H1 (cell line): Measurements from ENCODE around the gene SNX27. TPM values are rescaled to one million over a fixed set of nuclear protein-coding genes. Genes with fewer than 3 reads are reported as not detected.

Source experiments
- CTCF ChIA-PET: fragments of 300-600 bp; sonication (Branson Sonifier 250); formaldehyde crosslinking; loops from one replicate; lab custom pipeline; 2021; ENCODE audit not compliant: partially characterized antibody; lab: Charles Lee
- POLR2A ChIA-PET: fragments of 300-600 bp; sonication (Branson Sonifier 250); formaldehyde crosslinking; loops from one replicate; lab custom pipeline; 2021; ENCODE audit warnings: inconsistent platforms; ENCODE audit not compliant: partially characterized antibody; lab: Charles Lee
- DNase-seq, 2 experiments: peaks; one replicate each; pipeline versions ENCODE4 v3.0.0 to v3.0.0-alpha.2; 2010 to 2022; ENCODE audit warnings: low spot score in 2 of 2, low read depth in 1 of 2, mixed read lengths in 1 of 2
- FAIRE-seq: peaks from 2 replicates; lab custom pipeline; 2011; peaks lifted over from hg19 to GRCh38; lab: Jason Lieb, UNC
- H2AFZ ChIP-seq: 2 replicates; pipeline ENCODE4 v1.8.1; 2012; ENCODE audit warnings: low read length, inconsistent platforms
- H2AK5ac ChIP-seq: 2 replicates; pipeline ENCODE4 v1.6.1; 2013; ENCODE audit warnings: low read depth, low read length
- H2BK120ac ChIP-seq: replicated peaks from 2 replicates; pipeline ENCODE3; 2013; ENCODE audit warnings: low read depth, low read length, inconsistent platforms
- H2BK12ac ChIP-seq: 2 replicates; pipeline ENCODE4 v1.6.1; 2013; ENCODE audit warnings: low read depth, low read length
- H2BK15ac ChIP-seq: 2 replicates; pipeline ENCODE4 v1.6.1; 2013; ENCODE audit warnings: low read length
- H2BK20ac ChIP-seq: 2 replicates; pipeline ENCODE4 v1.6.1; 2013; ENCODE audit warnings: low read length
- H2BK5ac ChIP-seq: 2 replicates; pipeline ENCODE4 v1.6.1; 2013; ENCODE audit warnings: low read depth, low read length
- H3K14ac ChIP-seq: 2 replicates; pipeline ENCODE4 v1.6.1; 2013; ENCODE audit warnings: inconsistent platforms; ENCODE audit not compliant: insufficient read length
- H3K18ac ChIP-seq: 2 replicates; pipeline ENCODE4 v1.6.1; 2013; ENCODE audit warnings: low read length; ENCODE audit errors: extremely low read depth
- H3K23ac ChIP-seq: 2 replicates; pipeline ENCODE4 v1.6.1; 2013; ENCODE audit warnings: inconsistent platforms; ENCODE audit not compliant: insufficient read length
- H3K23me2 ChIP-seq: 2 replicates; pipeline ENCODE4 v1.6.1; 2013; ENCODE audit warnings: low read depth, low read length
- H3K27ac ChIP-seq: 2 replicates; pipeline ENCODE4 v1.6.1; 2011; ENCODE audit warnings: low read depth, low read length, inconsistent platforms
- H3K27me3 ChIP-seq, 4 experiments: replicated peaks in 1 of 4; 1 replicate in 1 of 4; 2 replicates in 3 of 4; pipeline versions ENCODE4 v1.6.1 to v1.8.1; 2011 to 2013; ENCODE audit warnings: low read length in 3 of 4, mild to moderate bottlenecking in 3 of 4, inconsistent platforms in 2 of 4, mixed read lengths in 2 of 4, moderate library complexity in 1 of 4; ENCODE audit not compliant: control insufficient read depth in 3 of 4, insufficient read depth in 3 of 4; ENCODE audit errors: extremely low read depth in 1 of 4
- H3K36me3 ChIP-seq, 4 experiments: 2 replicates each; pipeline versions ENCODE4 v1.6.1 to v1.8.1; 2011 to 2013; ENCODE audit warnings: mild to moderate bottlenecking in 4 of 4, low read length in 3 of 4, moderate library complexity in 2 of 4, control low read depth in 1 of 4, inconsistent platforms in 1 of 4; ENCODE audit not compliant: insufficient read depth in 4 of 4, control insufficient read depth in 2 of 4
- H3K4ac ChIP-seq: replicated peaks from 2 replicates; pipeline ENCODE3; 2013; ENCODE audit warnings: low read length, low read depth, mixed read lengths, inconsistent platforms; ENCODE audit not compliant: insufficient read length
- H3K4me1 ChIP-seq, 4 experiments: replicated peaks in 1 of 4; 1 replicate in 1 of 4; 2 replicates in 3 of 4; pipeline versions ENCODE4 v1.6.1 to v1.8.1; 2011 to 2013; ENCODE audit warnings: low read length in 3 of 4, inconsistent platforms in 2 of 4, mixed read lengths in 1 of 4; ENCODE audit not compliant: insufficient read depth in 4 of 4, control insufficient read depth in 3 of 4
- H3K4me2 ChIP-seq, 2 experiments: 2 replicates each; pipeline versions ENCODE4 v1.6.1 to v1.8.1; 2011 to 2013; ENCODE audit warnings: low read depth in 2 of 2, low read length in 2 of 2, control low read depth in 1 of 2, inconsistent platforms in 1 of 2, mild to moderate bottlenecking in 1 of 2; ENCODE audit not compliant: insufficient read depth in 1 of 2
- H3K4me3 ChIP-seq, 4 experiments: fragments of 200-600, 300-600 bp in 1 of 4; sonication (generic), shearing (Covaris generic), sonication (Bioruptor Twin) in 1 of 4; 2 replicates each; pipeline versions ENCODE4 v1.5.1 to v1.8.1; 2011 to 2016; ENCODE audit warnings: low read length in 4 of 4, low read depth in 3 of 4, control low read depth in 2 of 4, inconsistent platforms in 2 of 4, mild to moderate bottlenecking in 2 of 4, mixed read lengths in 1 of 4, moderate library complexity in 1 of 4; ENCODE audit not compliant: insufficient read depth in 2 of 4; ENCODE audit errors: extremely low read depth in 1 of 4
- H3K56ac ChIP-seq: replicated peaks from 2 replicates; pipeline ENCODE3; 2013; ENCODE audit warnings: low read depth, mild to moderate bottlenecking, mixed read lengths, low read length, inconsistent platforms; ENCODE audit not compliant: insufficient read length
- H3K79me1 ChIP-seq: 2 replicates; pipeline ENCODE4 v1.6.1; 2013; ENCODE audit warnings: low read depth, low read length, control low read depth
- H3K79me2 ChIP-seq, 2 experiments: 2 replicates each; pipeline versions ENCODE4 v1.6.1 to v1.8.1; 2012 to 2013; ENCODE audit warnings: low read length in 2 of 2, mild to moderate bottlenecking in 2 of 2, inconsistent platforms in 1 of 2; ENCODE audit not compliant: insufficient read depth in 2 of 2, control insufficient read depth in 1 of 2
- H3K9ac ChIP-seq, 4 experiments: replicated peaks in 1 of 4; 1 replicate in 1 of 4; 2 replicates in 3 of 4; pipeline versions ENCODE4 v1.6.1 to v1.8.1; 2011 to 2013; ENCODE audit warnings: low read depth in 3 of 4, low read length in 3 of 4, control low read depth in 2 of 4, mild to moderate bottlenecking in 2 of 4, moderate library complexity in 2 of 4, inconsistent platforms in 1 of 4; ENCODE audit errors: extremely low read depth in 1 of 4
- H3K9me3 ChIP-seq, 2 experiments: 2 replicates each; pipeline versions ENCODE4 v1.6.1 to v1.8.1; 2012 to 2013; ENCODE audit warnings: mild to moderate bottlenecking in 2 of 2, moderate library complexity in 2 of 2, control low read depth in 1 of 2, inconsistent platforms in 1 of 2, low read depth in 1 of 2, low read length in 1 of 2, mixed read lengths in 1 of 2; ENCODE audit not compliant: insufficient read depth in 2 of 2
- H4K20me1 ChIP-seq, 2 experiments: replicated peaks in 1 of 2; 2 replicates each; pipeline versions ENCODE3 to v1.8.1; 2011 to 2013; ENCODE audit warnings: inconsistent platforms in 2 of 2, low read length in 2 of 2, mild to moderate bottlenecking in 1 of 2; ENCODE audit not compliant: insufficient read depth in 2 of 2, control insufficient read depth in 1 of 2
- H4K5ac ChIP-seq: 2 replicates; pipeline ENCODE4 v1.6.1; 2013; ENCODE audit warnings: low read length, low read depth, mixed read lengths, inconsistent platforms; ENCODE audit not compliant: insufficient read length
- H4K8ac ChIP-seq: 2 replicates; pipeline ENCODE4 v1.8.0; 2013; ENCODE audit warnings: mild to moderate bottlenecking, moderate library complexity, low read length, inconsistent platforms; ENCODE audit not compliant: insufficient read depth; ENCODE audit errors: extremely low read depth
- H4K91ac ChIP-seq: replicated peaks from 2 replicates; pipeline ENCODE3; 2013; ENCODE audit warnings: low read length, mixed read lengths, inconsistent platforms; ENCODE audit not compliant: insufficient read length
- CBX5 ChIP-seq: fragments of 300-800, 300-1000 bp; sonication (generic); IDR thresholded peaks from 2 replicates; pipeline ENCODE4 v1.7.1; 2016; ENCODE audit warnings: antibody characterized with exemption, low read length, low read depth
- CEBPB ChIP-seq: IDR thresholded peaks from 2 replicates; pipeline ENCODE4 v1.6.1; 2012; ENCODE audit warnings: low read depth, low read length
- CHD1 ChIP-seq: IDR thresholded peaks from 2 replicates; pipeline ENCODE4 v1.6.1; 2012; ENCODE audit warnings: low read depth, low read length, improper control_type of control experiment
- CREB1 ChIP-seq: IDR thresholded peaks from 2 replicates; pipeline ENCODE4 v1.6.1; 2012; ENCODE audit warnings: inconsistent platforms
- CTBP2 ChIP-seq: IDR thresholded peaks from 2 replicates; pipeline ENCODE4 v1.7.0; 2011; ENCODE audit warnings: borderline replicate concordance, mild to moderate bottlenecking, moderate library complexity, mixed read lengths, low read length; ENCODE audit not compliant: insufficient read depth, insufficient read length
- EZH2 ChIP-seq: fragments of 200-600 bp; sonication (generic); IDR thresholded peaks from 2 replicates; pipeline ENCODE4 v1.7.1; 2012; ENCODE audit warnings: low read depth, mild to moderate bottlenecking, moderate library complexity, low read length, inconsistent platforms; ENCODE audit not compliant: severe bottlenecking
- JUN ChIP-seq: IDR thresholded peaks from 2 replicates; pipeline ENCODE4 v1.6.1; 2011; ENCODE audit warnings: low read depth, mild to moderate bottlenecking, improper control_type of control experiment, low read length
- MAFK ChIP-seq: IDR thresholded peaks from 2 replicates; pipeline ENCODE4 v1.6.1; 2012; ENCODE audit warnings: low read depth, mild to moderate bottlenecking, improper control_type of control experiment, low read length
- NANOG ChIP-seq: IDR thresholded peaks from 2 replicates; pipeline ENCODE4 v1.6.1; 2011; ENCODE audit warnings: low read length, low read depth, mild to moderate bottlenecking, inconsistent platforms; ENCODE audit not compliant: insufficient read depth, poor library complexity, severe bottlenecking
- NRF1 ChIP-seq: IDR thresholded peaks from 2 replicates; pipeline ENCODE4 v1.6.1; 2011; ENCODE audit warnings: mild to moderate bottlenecking, low read depth, low read length, improper control_type of control experiment
- RXRA ChIP-seq: IDR thresholded peaks from 2 replicates; pipeline ENCODE4 v1.6.1; 2011; ENCODE audit warnings: low read depth, mild to moderate bottlenecking, low read length, moderate library complexity; ENCODE audit not compliant: insufficient read depth
- SP4 ChIP-seq: IDR thresholded peaks from 2 replicates; pipeline ENCODE4 v1.6.1; 2012; ENCODE audit warnings: low read length, inconsistent platforms
- SRF ChIP-seq: IDR thresholded peaks from 2 replicates; pipeline ENCODE4 v1.6.1; 2011; ENCODE audit warnings: mild to moderate bottlenecking, low read depth, low read length, moderate library complexity
- TCF12 ChIP-seq: IDR thresholded peaks from 2 replicates; pipeline ENCODE4 v1.6.1; 2011; ENCODE audit warnings: low read depth, mild to moderate bottlenecking, low read length
- YY1 ChIP-seq: IDR thresholded peaks from 2 replicates; pipeline ENCODE4 v1.6.1; 2011; ENCODE audit warnings: low read depth, mild to moderate bottlenecking, low read length
- ZNF274 ChIP-seq: IDR thresholded peaks from 2 replicates; pipeline ENCODE4 v1.7.0; 2012; ENCODE audit warnings: low read length, borderline replicate concordance; ENCODE audit errors: extremely low read depth
- WGBS, 2 experiments: shearing (Covaris generic) in 1 of 2; methylation state at CpG; one replicate each; pipeline versions ENCODE4 v1.1.6 to v1.1.7; 2013 to 2015; ENCODE audit warnings: low lambda C conversion rate in 2 of 2, mixed read lengths in 2 of 2, inconsistent platforms in 1 of 2, low coverage in 1 of 2, missing lambda C conversion rate in 1 of 2; ENCODE audit not compliant: insufficient replicate concordance in 2 of 2, insufficient coverage in 1 of 2, insufficient read length in 1 of 2; ENCODE audit errors: extremely low coverage in 1 of 2, missing lambda C conversion rate in 1 of 2; 5-methylcytosine and 5-hydroxymethylcytosine counted together
- polyA plus RNA-seq, 7 experiments: library from polyadenylated mRNA; depleted of rRNA in 3 of 7; stranded (reverse) in 5 of 7; unstranded in 2 of 7; fragments of >200 nt in 5 of 7; fragments of 200-250 nt in 2 of 7; gene quantifications; 1 replicate in 5 of 7; 2 replicates in 1 of 7; 4 replicates in 1 of 7; pipeline versions ENCODE4 v1.2.1 to v1.2.3, GENCODE V29; 2011 to 2013; ENCODE audit warnings: missing spikeins in 2 of 7, mixed read lengths in 2 of 7
- total RNA-seq: library from RNA; stranded (reverse); fragmentation: NEBNext Ultra II Directional; extraction: Animal tissue kit (Norgen Biotek cat#: 25700); gene quantifications from 2 replicates; pipeline ENCODE4 v1.2.1, GENCODE V29; 2021

The SNX27 gene
- total and polyA plus RNA-seq, 2 of the 8 experiments (the other 6 are each of a cell fraction or from before 2014, with no cell fraction given), result 23.4 to 65.4 TPM

- Histone ChIP-seq H2AK5ac (no peak overlapping the region), H2BK5ac (no peak overlapping the region), H4K5ac (no peak overlapping the region), H3K79me1 (no peaks in the 10 kb centered on the region), H4K20me1 (peaks cover 0 to 3% of the 10 kb centered on the region in 2 experiments), H3K14ac (no peak overlapping the region), H2AFZ (no peak overlapping the region), H2BK20ac (no peak overlapping the region), H3K4me1 (peaks cover 0 to 4% (median 1%) of the 10 kb centered on the region in 4 experiments; a peak in 2 of 7 replicates), H3K23me2 (no peaks in the 10 kb centered on the region), H3K56ac (no peak overlapping the region), H3K27ac (no peak overlapping the region), H2BK120ac (no peak overlapping the region), H3K4me3 (no peak overlapping the region), H4K8ac (no peak overlapping the region), H3K18ac (no peak overlapping the region), H3K4me2 (no peak overlapping the region), H3K9me3 (no peaks in the 10 kb centered on the region), H3K4ac (no peak overlapping the region), H3K79me2 (no peaks in the 10 kb centered on the region), H3K27me3 (no peaks in the 10 kb centered on the region), H3K23ac (no peak overlapping the region), H4K91ac (no peak overlapping the region), H3K36me3 (peaks cover 3 to 17% (median 5%) of the 10 kb centered on the region in 4 experiments; a peak in 5 of 8 replicates), H3K9ac (no peak overlapping the region), H2BK12ac (no peak overlapping the region), H2BK15ac (no peak overlapping the region)
- FAIRE-seq (no peak), DNase-seq (no peak)
- CTCF ChIA-PET, result interaction anchor here (2.3 to 2.6 kb wide), 3 partner anchors 11 to 132 kb away, joined by 6 to 12 read pairs (median 9); no protein-coding TSS in a partner anchor
- POLR2A ChIA-PET, result no interaction called here
- 97% methylated on average over 3 of the region's 4 CpGs; no CpG with 5 or more reads in 1 of the 2 experiments for WGBS, 2 experiments
- TF ChIP-seq TCF12 (no peak), MAFK (no peak), CREB1 (no peak), SP4 (no peak), SRF (no peak), EZH2 (no peak), YY1 (no peak), CEBPB (no peak), CTBP2 (no peak), NRF1 (no peak), CBX5 (no peak), RXRA (no peak), ZNF274 (no peak), CHD1 (no peak), JUN (no peak), NANOG (no peak)
Measured at GRCh38 chr1:151704246-151704645, 92.4 kb downstream of the SNX27 start.
